Gastroesophageal sphincter (tissue), 3 donors: ENCODE measurements around the gene TEX264.
"Not testable (repeated sequence)": the region's sequence is repeated elsewhere in the genome, so short reads cannot be mapped to it uniquely, and the experiment has no call there.

Experiments
- POLR2AphosphoS5 ChIP-seq: sonication (generic); formaldehyde crosslinking; IDR thresholded peaks from one replicate; pipeline ENCODE4 v1.6.1; 2017; ENCODE audit warnings: antibody characterized with exemption
- TF ChIP-seq, protein P1 (sequence below), 4 experiments: fragments of 200-600 bp in 2 of 4; fragments of 450-650 bp in 2 of 4; sonication (generic) in 1 of 4; IDR thresholded peaks; one replicate each; pipeline ENCODE4 v1.5.1; 2017 to 2019; ENCODE audit warnings: antibody characterized with exemption in 4 of 4, mild to moderate bottlenecking in 2 of 4, moderate library complexity in 2 of 4

DNA sequence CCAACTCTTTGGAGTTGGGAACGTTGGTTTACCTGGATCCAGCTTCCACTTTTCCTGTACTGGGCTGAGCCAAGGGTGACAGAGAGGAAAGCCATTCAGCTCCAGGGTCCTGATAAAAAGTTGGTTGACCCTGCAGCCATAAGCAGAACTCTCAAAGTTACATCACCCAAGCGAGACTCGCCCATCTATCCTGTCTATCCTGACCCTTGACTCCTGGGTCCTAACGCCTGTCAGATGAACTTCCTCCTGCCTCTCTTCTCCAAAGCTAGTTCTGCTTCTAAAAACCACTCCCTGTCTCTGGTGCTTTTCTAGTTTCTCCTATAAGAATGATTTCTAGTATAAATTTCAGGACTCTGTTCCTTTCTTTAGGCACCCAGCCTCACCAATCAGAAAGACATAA lies 71.9 kb downstream of the TEX264 start:
- not testable (repeated sequence) for TF ChIP-seq POLR2AphosphoS5
- TF ChIP-seq, protein P1, sequence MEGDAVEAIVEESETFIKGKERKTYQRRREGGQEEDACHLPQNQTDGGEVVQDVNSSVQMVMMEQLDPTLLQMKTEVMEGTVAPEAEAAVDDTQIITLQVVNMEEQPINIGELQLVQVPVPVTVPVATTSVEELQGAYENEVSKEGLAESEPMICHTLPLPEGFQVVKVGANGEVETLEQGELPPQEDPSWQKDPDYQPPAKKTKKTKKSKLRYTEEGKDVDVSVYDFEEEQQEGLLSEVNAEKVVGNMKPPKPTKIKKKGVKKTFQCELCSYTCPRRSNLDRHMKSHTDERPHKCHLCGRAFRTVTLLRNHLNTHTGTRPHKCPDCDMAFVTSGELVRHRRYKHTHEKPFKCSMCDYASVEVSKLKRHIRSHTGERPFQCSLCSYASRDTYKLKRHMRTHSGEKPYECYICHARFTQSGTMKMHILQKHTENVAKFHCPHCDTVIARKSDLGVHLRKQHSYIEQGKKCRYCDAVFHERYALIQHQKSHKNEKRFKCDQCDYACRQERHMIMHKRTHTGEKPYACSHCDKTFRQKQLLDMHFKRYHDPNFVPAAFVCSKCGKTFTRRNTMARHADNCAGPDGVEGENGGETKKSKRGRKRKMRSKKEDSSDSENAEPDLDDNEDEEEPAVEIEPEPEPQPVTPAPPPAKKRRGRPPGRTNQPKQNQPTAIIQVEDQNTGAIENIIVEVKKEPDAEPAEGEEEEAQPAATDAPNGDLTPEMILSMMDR (IDR thresholded peaks at IDR 0.05), result not testable (repeated sequence)
